Suppressor macrophage treated with lipopolysaccharide for 4 hours (primary cell): ENCODE measurements around the gene RAB24.

Experiments used
- DNase-seq: peaks from one replicate; pipeline ENCODE4 v3.0.0-alpha.2; 2020

RAB24 gene

GRCh38 chr5:177332896-177333260 is 29.4 kb upstream of the RAB24 start:
- no peak for DNase-seq

DNA sequence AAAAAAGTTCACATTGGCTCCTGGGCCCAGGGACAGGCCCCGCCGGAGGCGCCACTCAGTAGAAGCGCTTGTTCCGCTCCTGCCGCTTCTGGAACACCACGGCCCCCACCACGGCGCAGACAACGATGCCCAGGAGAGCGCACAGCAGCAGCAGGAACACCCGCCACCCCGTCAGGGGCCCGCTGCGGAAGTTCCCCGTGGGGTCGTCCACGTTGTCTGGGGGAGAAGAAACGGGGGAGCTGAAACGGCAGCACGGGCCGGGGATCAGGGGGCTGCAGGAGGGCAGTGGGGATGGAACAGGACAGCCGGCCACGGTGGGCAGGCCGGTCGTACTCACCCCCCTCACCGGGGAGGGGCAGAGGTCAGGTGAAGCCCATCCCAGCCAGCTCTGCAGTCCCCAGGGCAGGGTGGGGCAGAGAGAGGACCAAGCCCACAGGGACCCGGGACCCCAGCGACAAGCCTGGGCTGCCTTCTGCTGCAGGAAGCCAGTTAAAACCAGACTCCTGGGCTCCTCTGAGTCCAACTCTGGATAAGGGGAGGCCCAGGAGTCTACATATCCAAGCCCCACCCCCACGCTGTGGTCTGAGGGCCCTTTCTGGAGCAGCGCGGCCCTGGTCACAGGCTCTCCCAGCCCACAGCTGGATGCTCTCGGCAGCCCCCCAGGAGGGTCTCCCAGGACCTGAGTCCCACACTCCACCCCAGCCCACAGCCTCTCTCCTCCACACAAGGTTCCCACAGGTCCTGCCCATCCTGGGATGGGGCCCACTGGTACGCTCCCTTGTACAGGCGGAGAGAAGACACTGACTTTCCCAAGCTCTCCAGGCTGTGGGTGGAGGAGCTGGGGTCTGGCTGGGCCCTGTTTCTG is 28.7 kb upstream of the RAB24 start:
- DNase-seq = no peak

- DNase-seq = no peak
Observed at GRCh38 chr5:177330991-177331842, 27.7 kb upstream of the RAB24 start.

GRCh38 chr5:177329883-177330282 is 26.4 kb upstream of the RAB24 start:
- no peak for DNase-seq

- no peak for DNase-seq
Observed at GRCh38 chr5:177328545-177329231, 25.2 kb upstream of the RAB24 start.

- DNase-seq = no peak
Observed at GRCh38 chr5:177327539-177328522, 24.3 kb upstream of the RAB24 start.

DNA sequence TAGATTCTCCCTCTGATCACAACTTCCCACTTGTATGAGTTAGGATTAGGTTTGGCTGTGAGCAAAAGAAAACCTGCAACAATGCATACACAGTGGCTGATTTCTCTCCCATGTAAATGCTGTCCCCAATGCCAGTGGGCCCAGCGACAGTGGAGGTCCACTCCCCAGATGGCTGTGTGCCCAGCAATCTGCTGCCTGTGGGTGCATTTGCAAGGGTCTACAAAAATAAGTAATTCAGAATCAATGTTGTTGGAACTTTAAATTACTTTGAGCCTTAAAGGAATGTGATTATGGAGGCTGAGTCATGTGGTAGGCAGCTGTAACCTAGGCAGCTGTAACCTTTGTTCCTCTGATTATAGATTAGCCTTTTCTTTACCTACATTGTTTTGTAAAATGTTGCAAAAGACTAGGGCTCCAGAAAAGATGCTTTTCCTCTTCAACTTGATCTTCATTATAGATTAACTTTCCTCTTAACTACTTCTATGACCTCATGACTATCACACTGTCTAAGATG is 22.4 kb upstream of the RAB24 start:
- no peak for DNase-seq

DNA sequence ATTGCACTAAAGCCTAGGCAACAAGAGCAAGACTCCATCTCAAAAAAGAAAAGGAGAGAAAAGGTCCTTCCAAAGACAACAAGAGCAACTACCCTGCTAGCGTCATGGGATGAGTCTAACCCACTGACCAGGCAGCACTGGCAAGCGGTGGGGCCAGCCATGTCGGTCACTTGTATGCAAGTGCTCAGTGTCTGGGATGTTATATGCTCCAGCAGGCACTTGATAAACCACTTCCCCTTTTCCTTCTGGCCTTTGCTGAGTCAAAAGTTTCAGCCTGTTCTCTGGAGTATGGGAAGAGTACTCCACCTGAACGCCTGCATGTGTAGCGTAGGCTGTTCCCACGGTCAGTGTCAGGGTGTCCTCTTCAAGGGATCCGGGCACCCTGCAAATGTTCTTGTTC is 17.4 kb upstream of the RAB24 start:
- DNase-seq = peak; percentile 81

- no peak for DNase-seq
Observed at GRCh38 chr5:177319913-177320588, 16.5 kb upstream of the RAB24 start.

GRCh38 chr5:177317959-177318377 is 14.4 kb upstream of the RAB24 start:
- peak; percentile 84 for DNase-seq

DNA sequence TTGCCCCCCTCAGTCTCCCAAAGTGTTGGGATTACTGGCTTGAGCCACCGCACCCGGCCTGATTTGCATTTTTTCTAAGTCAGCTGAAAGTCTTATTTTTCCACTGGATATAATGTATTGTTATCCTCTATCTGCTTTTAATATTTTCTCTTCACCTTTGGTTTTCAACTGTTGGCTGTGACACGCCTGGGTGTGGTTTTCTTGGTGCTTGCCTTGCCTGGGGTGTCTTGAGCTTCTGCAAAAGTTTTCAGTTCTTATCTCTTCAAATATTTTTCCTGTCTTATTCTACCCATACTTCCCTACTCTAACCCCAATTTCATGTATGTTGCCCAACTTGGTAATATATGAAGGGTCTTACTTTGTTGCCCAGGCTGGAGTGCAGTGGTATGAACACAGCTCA is 12.5 kb upstream of the RAB24 start:
- DNase-seq = no peak

DNA sequence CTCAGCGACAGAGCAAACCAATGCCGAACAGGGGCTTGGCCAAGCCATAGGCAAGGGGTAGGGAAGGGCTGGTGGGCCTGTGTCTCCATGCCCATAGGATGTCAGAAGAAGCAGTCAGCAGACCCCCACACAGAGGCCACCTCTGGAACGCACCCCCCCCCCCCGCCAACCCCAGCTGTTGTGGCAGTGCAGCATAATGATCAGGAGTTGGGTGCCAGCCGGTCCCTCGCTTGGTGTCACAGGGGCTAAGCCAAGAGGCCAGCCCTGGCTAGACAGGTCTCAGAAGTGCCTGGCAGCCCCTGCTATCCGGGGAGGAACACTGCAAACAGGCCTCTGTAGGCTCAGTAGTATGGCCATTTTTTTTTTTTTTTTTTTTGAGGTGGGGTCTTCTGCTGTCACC is 11.9 kb upstream of the RAB24 start:
- DNase-seq = no peak

DNA sequence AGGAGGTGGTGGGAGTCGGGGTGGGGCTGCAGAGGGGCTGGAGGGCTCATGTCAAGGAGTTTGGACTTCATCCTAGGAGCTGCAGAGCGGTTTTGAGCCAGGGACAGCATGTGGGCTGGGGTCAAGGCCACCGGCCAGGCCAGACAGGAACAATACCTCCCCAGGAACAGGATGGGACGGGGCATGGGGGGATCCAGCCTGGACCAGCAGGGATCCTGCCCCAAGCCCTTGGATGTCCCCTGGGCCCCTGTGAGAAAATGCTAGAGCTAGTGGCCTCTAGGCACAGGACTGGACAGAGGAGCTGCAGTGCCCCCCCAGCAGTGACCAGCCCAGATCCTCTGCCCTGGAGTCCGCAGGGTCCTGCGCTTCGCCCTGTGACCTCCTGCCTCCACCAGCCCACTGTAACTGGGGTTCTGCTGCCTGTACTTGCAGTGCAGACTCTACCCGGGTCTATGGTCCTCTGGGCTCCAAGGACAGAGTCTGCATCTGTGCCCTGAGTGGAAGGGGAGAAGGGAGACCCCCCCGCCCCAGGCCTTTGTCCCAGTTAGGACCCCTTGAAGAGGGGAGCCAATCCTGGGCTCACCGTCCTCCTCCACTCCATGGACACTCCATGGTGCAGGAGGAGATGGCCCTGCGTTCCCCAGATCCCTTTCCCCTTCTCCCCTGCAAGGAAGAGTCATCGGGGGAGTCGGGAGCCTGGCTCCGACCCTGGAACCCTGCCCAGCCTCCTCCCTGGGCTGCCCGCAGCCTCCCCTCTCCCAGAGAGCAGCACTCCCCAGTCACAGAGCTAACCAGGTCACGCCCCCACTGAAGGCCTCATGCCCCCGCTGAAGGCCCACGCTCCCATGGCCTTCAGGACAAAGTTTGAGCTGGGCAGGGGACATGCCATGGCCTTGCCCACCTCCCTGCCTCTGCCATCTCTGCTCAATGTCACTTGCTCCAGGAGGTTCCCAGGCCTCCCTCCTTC is 11.1 kb upstream of the RAB24 start:
- DNase-seq = no peak

DNA sequence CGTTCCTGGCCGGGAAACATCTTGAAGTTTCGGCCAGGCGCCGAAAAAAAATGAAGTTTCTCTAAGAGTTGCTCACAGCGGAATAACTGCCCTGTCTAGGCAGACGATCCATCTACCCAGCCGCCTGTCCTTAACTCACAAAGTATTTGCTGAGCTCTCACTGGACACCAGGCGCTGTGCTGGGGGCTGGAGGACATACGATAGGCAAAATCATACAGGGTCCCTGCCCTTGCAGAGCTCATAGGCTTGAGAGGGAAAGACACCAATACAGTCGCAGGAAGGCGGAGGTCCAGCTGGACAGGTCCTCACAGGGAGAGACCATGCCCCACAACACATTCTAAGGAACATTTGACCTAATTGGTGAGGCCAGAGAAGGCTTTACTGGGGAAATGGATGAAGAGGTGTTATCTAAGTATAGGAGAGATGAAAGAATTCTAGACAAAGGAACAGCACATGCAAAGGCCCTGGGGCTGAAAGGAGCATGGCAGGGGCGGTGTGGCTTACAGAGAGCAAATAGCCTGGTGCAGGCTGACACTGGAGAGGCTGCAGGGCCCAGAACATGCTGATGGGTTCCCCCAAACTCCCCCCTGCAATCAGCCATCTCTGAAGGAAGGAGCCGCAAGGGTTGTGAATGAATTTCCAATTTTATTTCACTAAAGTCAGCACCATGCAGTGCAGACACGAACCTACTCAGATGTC is 10.2 kb upstream of the RAB24 start:
- no peak for DNase-seq

- no peak for DNase-seq
Observed at GRCh38 chr5:177312649-177313181, 9.2 kb upstream of the RAB24 start.

- peak; percentile 98 for DNase-seq
Observed at GRCh38 chr5:177311723-177312648, 8.5 kb upstream of the RAB24 start, which contains the start of gene MXD3. Gene MXD3, minus strand, starts transcription at chr5:177311898. Its CDS starts 68 bp downstream, at chr5:177311830.

- DNase-seq = no peak
Observed at GRCh38 chr5:177311392-177311722, 7.8 kb upstream of the RAB24 start.
